ENCODE results near the gene PSMA8.
"Not testable (repeated sequence)": the region's sequence is repeated elsewhere in the genome, so short reads cannot be mapped to it uniquely, and the experiment has no call there.

The PSMA8 gene

DNA sequence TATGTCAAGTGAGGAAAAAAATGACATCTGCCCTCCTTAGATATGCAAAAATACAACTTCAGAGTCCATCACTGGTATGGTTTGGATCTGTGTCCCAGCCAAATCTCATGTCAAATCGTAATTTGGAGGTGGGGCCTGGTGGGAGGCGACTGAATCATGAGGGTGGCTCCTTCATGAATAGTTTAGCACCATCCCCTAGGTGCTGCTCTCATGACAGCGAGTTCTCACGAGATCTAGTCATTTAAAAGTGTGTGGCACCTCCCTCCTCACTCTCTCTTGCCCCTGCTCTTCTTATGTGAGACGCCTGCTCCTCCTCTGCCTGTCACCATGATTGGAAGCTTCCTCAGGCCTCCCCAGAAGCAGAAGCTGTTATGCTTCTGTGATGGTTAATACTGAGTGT is 5.9 kb upstream of the PSMA8 start:
- DNase-seq (ENCODE audit: low read depth), result no peak
- H3K4me3 ChIP-seq (ENCODE audit: low read depth, low read length), result no peak overlapping the region
- TF ChIP-seq, protein P1, sequence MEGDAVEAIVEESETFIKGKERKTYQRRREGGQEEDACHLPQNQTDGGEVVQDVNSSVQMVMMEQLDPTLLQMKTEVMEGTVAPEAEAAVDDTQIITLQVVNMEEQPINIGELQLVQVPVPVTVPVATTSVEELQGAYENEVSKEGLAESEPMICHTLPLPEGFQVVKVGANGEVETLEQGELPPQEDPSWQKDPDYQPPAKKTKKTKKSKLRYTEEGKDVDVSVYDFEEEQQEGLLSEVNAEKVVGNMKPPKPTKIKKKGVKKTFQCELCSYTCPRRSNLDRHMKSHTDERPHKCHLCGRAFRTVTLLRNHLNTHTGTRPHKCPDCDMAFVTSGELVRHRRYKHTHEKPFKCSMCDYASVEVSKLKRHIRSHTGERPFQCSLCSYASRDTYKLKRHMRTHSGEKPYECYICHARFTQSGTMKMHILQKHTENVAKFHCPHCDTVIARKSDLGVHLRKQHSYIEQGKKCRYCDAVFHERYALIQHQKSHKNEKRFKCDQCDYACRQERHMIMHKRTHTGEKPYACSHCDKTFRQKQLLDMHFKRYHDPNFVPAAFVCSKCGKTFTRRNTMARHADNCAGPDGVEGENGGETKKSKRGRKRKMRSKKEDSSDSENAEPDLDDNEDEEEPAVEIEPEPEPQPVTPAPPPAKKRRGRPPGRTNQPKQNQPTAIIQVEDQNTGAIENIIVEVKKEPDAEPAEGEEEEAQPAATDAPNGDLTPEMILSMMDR (conservative IDR thresholded peaks at IDR 0.05; ENCODE audit: low read depth, low read length), result no peak

DNA sequence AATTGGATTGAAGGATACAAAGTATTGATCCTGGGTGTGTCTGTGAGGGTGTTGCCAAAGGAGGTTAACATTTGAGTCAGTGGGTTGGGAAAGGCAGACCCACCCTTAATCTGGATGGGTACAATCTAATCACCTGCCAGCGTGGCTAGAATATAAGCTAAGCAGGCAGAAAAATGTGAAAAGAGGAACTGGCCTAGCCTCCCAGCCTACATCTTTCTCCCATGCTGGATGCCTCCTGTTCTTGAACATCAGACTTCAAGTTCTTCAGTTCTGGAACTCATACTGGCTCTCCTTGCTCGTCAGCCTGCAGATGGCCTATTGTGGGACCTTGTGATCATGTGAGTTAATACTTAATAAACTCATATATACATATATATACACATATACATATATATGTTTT is 5.5 kb upstream of the PSMA8 start:
- H3K4me3 ChIP-seq (ENCODE audit: low read depth, low read length); DNase-seq (ENCODE audit: low read depth): not testable (repeated sequence)

DNA sequence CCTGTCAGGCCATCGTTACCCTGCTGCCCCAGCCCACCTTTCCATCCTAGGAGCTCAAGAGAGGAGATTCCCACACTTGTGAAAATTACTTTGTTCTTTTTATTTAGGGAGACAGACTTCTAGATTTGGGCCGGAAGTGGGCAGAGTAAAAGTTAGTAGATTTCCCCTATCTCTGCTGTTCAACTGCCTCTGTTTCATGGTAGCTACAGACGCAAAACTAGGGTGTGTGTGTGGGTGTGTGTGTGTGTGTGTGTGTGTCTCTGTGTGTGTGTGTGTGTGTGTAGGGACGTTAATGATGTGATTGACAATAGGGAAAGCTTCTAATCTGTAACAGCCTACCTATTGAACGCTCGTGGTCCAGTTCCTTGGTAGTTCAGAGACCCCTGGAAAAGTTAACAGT is 438 bp downstream of the PSMA8 start:
- H3K4me3 ChIP-seq (ENCODE audit: low read depth, low read length), result no peak overlapping the region
- DNase-seq (ENCODE audit: low read depth), result no peak
- TF ChIP-seq, protein P1 (conservative IDR thresholded peaks at IDR 0.05; ENCODE audit: low read depth, low read length), result no peak

DNA sequence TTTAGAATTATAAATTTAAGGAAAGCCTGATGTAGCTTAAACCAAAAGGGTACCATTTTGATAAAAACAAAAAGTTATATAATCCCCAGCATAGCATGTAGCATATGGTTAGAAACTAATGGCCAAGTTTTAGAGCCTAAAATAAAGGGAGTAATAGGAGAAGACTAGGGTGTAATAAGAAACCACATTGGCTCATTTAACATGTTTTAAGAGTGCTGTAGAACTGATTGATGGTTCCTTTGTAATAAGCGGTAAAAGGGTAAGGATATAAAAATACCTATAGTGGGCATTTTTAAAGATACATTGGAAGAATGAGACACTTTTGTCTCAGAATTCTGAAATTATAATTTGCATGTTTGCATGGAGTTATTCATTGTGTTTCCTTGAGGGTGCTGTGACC is 1.9 kb downstream of the PSMA8 start:
- DNase-seq (ENCODE audit: low read depth), result no peak
- TF ChIP-seq, protein P1 (conservative IDR thresholded peaks at IDR 0.05; ENCODE audit: low read depth, low read length), result no peak
- no peak overlapping the region for H3K4me3 ChIP-seq (ENCODE audit: low read depth, low read length)

DNA sequence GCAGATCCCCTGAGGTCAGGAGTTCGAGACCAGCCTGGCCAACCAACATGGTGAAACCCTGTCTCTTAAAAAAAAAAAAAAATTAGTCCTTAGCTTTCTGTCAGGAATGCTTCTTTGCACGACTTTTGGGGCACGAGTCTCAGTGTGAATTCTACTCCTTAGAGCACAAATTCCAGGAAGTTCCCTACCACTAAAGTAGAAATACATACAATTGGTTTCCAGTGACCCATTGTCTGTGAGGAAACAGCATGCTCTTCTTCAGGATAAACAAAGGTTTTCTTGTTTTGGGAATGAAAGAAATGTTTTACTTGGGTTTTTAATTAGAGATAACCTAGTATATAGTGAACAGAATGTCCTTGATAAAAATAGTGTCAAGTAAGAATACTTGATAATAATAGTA is 23.7 kb downstream of the PSMA8 start:
- H3K4me3 ChIP-seq (ENCODE audit: low read depth, low read length), result no peak overlapping the region
- no peak for DNase-seq (ENCODE audit: low read depth)
- TF ChIP-seq, protein P1 (conservative IDR thresholded peaks at IDR 0.05; ENCODE audit: low read depth, low read length), result no peak

DNA sequence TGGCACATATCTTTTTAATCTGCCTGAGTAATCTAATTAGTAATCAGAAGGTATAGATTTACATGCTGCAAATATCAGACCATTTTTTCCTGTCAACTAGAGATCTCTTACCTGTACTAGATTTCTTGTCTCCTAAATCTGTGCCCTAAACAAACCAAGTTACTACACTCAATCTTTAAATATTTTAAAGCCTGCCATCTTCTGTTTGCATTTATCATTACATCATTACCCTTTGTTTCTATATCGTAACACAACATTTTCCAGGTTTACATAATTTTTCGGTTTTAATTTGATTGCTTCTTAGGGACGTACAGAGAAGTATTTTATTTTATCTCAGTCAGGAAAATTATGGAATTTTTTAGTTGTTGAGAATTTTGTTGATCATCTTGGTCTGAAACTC is 25.7 kb downstream of the PSMA8 start:
- TF ChIP-seq, protein P1 (conservative IDR thresholded peaks at IDR 0.05; ENCODE audit: low read depth, low read length), result no peak
- H3K4me3 ChIP-seq (ENCODE audit: low read depth, low read length), result no peak overlapping the region
- peak; percentile 26 for DNase-seq (ENCODE audit: low read depth)

DNA sequence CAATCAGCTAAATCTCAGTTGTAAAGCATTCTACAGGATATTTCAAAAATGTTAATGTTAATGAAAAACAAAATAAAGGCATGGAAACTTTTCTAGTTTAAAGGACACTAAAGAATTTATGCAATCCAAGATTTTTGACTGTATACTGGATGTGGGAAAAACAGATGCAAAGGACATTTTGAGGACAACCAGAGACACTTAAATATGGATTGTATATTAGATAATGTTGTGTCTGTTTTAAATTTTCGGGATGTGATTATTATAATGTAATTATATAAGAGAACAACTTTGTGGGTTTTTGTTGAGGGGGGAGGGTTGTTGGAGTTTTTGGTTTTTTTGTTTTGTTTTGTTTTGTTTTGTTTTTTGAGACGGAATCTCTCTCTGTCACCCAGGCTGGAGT is 30.9 kb downstream of the PSMA8 start:
- TF ChIP-seq, protein P1 (conservative IDR thresholded peaks at IDR 0.05; ENCODE audit: low read depth, low read length), result no peak
- no peak for DNase-seq (ENCODE audit: low read depth)
- H3K4me3 ChIP-seq (ENCODE audit: low read depth, low read length), result no peak overlapping the region

DNA sequence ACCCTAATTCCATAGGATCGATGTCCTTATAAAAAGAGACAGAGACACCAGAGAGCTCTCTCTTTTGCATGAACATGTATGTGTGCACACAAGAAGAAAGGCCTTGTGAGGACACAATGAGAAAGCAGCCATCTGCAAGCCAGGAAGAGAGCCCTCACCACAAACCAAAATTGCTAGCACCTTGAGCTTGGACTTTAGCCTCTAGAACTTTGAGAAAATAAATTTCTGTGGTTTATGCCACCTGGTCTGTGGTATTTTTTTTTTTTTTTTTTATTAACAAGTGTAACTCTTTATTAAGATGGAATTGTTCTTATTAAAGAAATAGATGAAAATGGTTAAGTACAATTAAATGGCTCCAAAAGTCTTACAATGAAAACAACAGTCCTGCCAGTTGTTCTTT is 33.9 kb downstream of the PSMA8 start:
- not testable (repeated sequence) for DNase-seq (ENCODE audit: low read depth); H3K4me3 ChIP-seq (ENCODE audit: low read depth, low read length)

Measured in choroid plexus epithelial cell (primary cell).